Forelimb muscle (tissue), 1 donor: Measurements from ENCODE around the gene MACF1. TPM values are rescaled to one million over a fixed set of nuclear protein-coding genes. Genes with fewer than 3 reads are reported as not detected.
"Not testable (repeated sequence)": the region's sequence is repeated elsewhere in the genome, so short reads cannot be mapped to it uniquely, and the experiment has no call there.

Experiments
- DNase-seq: peaks from one replicate; pipeline ENCODE4 v3.0.0-alpha.2; 2013; ENCODE audit warnings: low read depth
- polyA plus RNA-seq: library from polyadenylated mRNA; unstranded; fragments of 120-200 nt; gene quantifications from one replicate; pipeline ENCODE4 v1.2.1, GENCODE V29; 2013; ENCODE audit not compliant: insufficient read length

The MACF1 gene
- polyA plus RNA-seq, 1 donor = 263 TPM

- no peak for DNase-seq
These were observed 26.8 kb upstream of the MACF1 start for GRCh38 chr1:39177706-39178105.

GRCh38 chr1:39178541-39179431 lies 25.7 kb upstream of the MACF1 start:
- DNase-seq = no peak

GRCh38 chr1:39181311-39181710 lies 23.2 kb upstream of the MACF1 start:
- no peak for DNase-seq

- no peak for DNase-seq
These were observed 21.7 kb upstream of the MACF1 start for GRCh38 chr1:39182804-39183203.

- DNase-seq = no peak
These were observed 20.8 kb upstream of the MACF1 start for GRCh38 chr1:39183503-39184353.

- DNase-seq = no peak
These were observed 20.1 kb upstream of the MACF1 start for GRCh38 chr1:39184354-39184818.

- no peak for DNase-seq
These were observed 17.0 kb upstream of the MACF1 start for GRCh38 chr1:39187275-39188046.

- DNase-seq = no peak
These were observed 14.9 kb upstream of the MACF1 start for GRCh38 chr1:39189592-39190041.

- DNase-seq = no peak
These were observed 14.4 kb upstream of the MACF1 start for GRCh38 chr1:39190096-39190495.

GRCh38 chr1:39194398-39195051 lies 10.0 kb upstream of the MACF1 start:
- DNase-seq = no peak

GRCh38 chr1:39195166-39196111 lies 9.1 kb upstream of the MACF1 start:
- no peak for DNase-seq

GRCh38 chr1:39196244-39197215 lies 8.0 kb upstream of the MACF1 start:
- no peak for DNase-seq

- no peak for DNase-seq
These were observed 4.9 kb upstream of the MACF1 start for GRCh38 chr1:39199593-39199992.

GRCh38 chr1:39205102-39205780 lies 746 bp downstream of the MACF1 start:
- no peak for DNase-seq

GRCh38 chr1:39205781-39206464 lies 1.4 kb downstream of the MACF1 start:
- no peak for DNase-seq

- DNase-seq = not testable (repeated sequence)
These were observed 3.9 kb downstream of the MACF1 start for GRCh38 chr1:39208360-39208759.

- DNase-seq = no peak
These were observed 6.2 kb downstream of the MACF1 start for GRCh38 chr1:39210649-39211048.

GRCh38 chr1:39212499-39212898 lies 8.0 kb downstream of the MACF1 start:
- no peak for DNase-seq
